GM21576 (cell line): ENCODE data around the gene ENKD1.

Source experiments
- ATAC-seq: cut with Tn5 transposase; IDR thresholded peaks from one replicate; pipeline ENCODE4 v1.9.1; 2021; ENCODE audit warnings: mild to moderate bottlenecking, moderate library complexity; ENCODE audit not compliant: unreplicated experiment

Gene ENKD1

DNA sequence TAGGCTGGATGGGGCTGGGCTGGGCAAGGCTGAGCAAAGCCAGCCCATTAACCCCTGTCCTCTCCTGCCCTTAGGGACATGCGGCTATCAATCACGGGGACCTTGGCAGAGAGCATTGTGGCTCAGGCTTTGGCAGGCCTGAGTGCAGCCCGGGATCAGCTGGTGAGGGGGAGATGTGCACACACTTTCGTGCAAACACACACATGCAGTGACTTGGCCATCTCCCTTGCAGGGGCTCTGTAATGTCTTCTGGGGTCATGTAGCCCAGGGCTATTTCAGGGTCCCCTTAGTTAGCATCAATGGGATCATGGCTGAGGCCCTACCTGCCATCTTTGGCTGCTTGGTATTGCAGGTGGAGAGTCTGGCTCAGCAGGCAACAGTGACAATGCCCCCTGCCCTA, 14.7 kb downstream of the ENKD1 start:
- no peak for ATAC-seq

DNA sequence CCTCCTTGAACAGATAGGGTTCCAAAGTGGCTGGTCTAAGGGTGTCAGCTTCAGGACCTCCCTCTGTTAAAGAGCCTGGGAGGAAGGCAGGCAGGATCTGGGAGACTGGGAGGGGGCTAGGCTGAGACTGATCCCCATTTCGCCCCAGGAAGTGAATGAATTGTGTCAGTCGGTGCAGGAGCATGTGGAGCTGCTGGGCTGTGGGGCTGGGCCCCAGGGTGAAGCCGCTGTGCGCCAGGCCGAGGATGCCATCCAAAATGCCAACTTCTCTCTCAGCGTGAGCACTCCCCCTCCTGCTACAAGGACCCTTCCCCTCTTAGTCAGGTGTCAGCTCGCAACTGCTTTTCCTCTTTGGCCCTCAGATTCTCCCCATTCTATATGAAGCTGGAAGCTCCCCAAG, 15.5 kb downstream of the ENKD1 start:
- ATAC-seq = no peak

- no peak for ATAC-seq
Measured at GRCh38 chr16:67650023-67650422, 16.5 kb downstream of the ENKD1 start.

DNA sequence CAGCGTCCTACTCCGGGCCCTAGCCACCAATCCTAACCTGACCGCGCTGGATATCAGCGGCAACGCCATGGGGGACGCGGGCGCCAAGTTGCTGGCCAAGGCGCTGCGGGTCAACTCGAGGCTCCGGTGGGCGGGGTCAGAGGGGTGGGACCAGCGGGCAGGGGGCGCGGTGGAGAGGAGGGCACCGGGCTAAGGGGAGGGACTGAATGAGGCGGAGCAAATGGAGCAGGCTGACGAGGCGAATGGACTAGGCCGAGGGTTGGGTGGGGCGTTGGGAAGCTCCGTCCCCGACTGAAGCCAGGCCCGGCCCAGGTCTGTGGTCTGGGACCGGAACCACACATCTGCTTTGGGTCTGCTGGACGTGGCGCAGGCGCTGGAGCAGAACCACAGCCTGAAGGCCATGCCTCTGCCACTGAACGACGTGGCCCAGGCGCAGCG, 17.0 kb downstream of the ENKD1 start:
- ATAC-seq = no peak

DNA sequence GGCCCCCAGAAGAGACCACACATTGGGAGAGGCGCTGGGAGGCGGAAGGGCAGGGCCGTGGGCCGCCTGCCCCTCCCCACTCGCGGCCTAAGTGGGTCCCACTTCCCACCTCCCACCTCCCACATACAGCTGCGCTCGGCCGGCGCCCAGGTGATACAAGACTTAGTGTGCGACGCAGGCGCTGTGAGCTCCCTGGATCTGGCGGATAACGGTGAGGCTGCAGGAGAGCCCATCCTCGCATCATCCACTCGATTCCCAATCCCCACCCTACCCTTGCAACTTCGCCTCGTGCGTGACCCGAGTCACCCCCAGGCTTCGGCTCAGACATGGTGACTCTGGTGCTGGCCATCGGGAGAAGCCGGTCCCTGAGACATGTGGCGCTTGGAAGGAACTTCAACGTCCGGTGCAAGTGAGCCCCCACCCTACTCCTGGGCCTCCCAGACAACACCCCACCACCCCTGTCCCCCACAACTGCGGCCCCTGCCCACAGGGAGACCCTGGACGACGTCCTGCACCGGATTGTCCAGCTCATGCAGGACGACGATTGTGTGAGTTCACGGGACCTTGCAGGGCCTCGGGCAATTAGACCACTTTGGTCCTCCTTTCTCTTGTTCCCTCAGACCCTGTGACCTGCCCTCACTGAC, 17.7 kb downstream of the ENKD1 start:
- no peak for ATAC-seq

DNA sequence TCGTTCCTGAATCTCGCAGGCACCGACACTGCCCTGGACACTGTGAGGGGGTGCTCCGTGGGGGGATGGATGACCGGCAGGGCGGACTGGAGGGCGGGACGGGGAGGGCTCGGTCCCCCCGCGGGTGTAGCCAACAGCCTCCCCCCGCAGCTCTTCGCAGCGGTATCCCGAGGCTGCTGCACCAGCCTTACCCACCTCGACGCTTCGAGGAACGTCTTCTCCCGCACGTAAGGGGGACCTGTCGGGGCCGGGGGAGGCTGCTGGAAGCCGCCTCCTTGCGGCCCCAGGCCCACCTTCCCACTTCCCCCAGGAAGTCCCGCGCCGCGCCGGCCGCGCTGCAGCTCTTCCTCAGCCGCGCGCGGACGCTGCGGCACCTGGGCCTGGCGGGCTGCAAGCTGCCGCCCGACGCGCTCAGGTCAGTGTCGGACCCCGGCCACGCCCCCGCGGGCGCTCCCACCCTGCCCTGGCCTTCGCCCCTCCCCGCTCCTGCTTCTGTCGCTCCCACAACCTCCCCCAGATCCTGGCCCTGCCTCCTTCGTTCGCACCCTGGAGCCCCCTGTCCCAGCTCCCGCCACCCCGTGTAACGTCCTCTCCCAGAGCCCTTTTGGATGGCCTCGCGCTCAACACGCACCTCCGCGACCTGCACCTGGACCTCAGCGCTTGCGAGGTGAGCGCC, 18.3 kb downstream of the ENKD1 start:
- ATAC-seq = no peak

DNA sequence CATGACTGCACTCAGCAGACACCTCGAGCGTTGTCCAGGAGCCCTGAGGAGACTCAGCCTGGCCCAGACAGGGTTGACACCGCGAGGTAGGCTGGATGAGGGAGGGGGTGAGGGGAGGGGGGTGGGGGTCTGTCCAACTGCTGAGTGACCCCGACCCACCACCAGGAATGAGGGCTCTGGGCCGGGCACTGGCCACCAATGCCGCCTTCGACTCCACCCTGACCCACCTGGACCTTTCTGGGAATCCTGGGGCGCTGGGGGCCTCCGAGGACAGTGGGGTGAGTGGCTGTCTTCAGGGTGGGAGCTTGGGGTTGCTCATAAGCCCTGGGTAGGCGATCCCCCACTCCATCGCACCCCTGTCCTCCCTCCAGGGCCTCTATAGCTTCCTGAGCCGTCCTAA, 18.9 kb downstream of the ENKD1 start:
- no peak for ATAC-seq

DNA sequence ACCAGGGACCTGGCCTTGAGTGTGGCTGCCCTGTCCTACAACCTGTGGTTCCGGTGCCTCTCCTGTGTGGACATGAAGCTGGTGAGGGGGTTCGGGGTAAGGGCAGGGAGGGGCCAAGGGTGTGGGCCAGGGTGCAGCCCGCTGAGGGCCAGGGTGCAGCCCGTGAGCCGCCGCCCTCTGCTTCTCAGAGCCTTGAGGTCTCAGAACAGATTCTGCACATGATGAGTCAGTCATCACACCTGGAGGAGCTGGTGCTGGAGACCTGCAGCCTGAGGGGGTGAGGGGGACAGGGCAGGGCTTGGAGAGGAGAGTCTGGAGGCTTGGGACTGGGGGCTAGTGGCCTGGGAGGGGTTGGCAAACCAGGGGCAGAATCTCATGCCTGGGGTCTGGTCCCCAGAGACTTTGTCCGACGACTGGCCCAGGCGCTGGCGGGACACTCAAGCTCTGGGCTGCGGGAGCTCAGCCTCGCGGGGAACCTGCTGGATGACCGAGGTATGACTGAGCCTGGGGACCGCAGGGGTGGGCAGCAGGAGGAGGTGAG, 19.4 kb downstream of the ENKD1 start:
- ATAC-seq = no peak

DNA sequence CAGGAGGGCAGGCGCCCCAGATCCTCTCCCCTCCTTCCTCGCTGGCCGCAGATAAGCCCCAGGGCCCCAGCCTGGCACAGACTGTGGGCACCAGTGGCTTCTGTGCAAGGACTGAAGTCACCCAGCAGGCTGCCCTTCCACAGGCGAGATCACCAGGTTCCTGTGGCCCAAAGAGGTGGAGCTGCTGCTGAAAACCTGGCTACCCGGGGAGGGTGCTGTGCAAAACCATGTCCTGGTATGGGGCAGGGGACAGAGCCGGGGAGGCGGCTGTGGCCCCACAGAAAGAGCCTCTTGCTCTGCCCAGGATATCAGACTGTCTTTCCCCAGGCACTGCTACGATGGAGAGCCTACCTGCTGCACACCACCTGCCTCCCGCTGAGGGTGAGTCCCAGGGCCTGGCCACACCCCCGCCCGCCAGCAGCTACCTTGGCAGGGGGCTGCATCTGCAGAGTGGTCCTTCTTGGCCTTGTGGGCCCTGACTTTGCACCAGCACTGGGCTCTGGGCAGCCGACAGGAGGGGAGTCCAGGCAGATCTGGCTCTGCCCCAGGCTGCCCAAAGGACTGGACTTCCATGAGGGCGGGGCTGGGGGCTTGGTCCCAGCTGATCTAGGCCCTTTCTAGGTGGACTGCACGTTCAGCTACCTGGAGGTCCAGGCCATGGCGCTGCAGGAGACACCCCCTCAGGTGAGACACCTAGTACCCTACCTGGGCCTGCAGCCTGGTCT, 21.0 kb downstream of the ENKD1 start:
- no peak for ATAC-seq

DNA sequence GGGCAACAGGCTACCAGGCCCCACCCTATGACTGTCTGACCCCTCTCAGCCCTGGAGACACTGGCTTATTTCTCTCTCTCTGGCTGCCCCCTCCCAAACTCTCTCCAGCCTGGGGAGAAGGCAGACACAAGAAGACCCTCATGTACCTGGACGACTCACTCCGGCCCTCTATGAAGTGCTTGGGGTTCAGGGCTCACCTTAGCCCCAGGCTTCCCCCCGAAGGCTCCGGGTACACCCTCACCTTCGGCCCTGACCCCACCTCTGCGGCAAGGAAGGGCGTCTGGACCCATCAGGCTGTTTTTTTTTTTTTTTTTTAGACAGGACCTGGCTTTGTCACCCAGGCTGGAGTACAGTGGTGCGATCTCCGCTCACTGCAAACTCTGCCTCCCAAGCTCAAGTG, 22.5 kb downstream of the ENKD1 start:
- ATAC-seq = no peak

GRCh38 chr16:67641779-67642708, 24.5 kb downstream of the ENKD1 start:
- ATAC-seq = no peak

GRCh38 chr16:67637625-67638024, 28.9 kb downstream of the ENKD1 start:
- no peak for ATAC-seq

GRCh38 chr16:67636713-67637112, 29.8 kb downstream of the ENKD1 start:
- no peak for ATAC-seq

DNA sequence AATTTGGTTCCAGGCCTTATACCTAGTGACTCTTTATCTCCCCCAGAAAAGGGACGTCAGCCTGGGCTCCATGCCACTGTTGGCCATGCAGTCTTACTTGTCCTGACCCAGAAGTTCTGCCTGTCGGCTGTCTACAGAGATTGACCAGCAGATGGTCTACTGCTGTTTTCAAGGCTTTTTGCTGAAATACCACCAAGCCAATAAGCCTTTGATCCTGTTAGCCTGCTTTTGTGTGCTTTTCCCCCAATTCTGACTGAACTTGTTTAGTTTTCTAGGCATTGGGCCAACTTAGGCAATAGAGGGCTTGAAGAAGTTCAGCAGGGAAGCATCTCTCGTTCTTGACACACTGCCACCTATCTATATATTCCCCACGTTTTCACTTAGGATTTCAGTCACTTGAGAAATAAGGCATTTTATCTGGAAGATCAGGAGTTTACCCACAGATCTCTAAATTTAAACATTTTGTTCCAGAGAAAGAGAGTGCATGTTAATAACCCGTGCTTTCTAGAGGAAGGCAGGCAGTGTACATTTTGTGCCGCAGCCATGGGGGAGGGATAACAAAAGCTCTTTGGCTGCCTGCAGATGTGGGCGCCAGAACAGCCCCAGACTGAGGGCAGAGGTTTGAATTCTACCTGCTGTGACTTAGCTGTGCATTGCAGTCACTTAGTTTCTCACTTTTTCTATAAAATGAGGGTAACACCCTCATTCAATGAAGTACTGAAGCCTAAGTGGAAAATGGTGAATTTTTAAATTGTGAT, 34.0 kb downstream of the ENKD1 start:
- ATAC-seq = no peak

DNA sequence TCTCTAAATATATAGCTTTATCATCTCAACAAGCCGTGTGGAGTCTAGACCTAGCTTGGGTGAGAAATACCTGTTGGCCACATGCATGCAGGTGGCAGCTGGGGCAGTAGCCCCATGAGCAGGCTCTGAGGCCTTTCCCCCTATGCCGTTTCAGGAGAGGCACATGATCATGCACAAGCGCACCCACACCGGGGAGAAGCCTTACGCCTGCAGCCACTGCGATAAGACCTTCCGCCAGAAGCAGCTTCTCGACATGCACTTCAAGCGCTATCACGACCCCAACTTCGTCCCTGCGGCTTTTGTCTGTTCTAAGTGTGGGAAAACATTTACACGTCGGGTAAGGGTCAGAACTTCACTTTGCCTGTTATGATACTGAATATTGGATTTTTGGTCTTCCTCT, 38.3 kb downstream of the ENKD1 start:
- ATAC-seq = no peak

DNA sequence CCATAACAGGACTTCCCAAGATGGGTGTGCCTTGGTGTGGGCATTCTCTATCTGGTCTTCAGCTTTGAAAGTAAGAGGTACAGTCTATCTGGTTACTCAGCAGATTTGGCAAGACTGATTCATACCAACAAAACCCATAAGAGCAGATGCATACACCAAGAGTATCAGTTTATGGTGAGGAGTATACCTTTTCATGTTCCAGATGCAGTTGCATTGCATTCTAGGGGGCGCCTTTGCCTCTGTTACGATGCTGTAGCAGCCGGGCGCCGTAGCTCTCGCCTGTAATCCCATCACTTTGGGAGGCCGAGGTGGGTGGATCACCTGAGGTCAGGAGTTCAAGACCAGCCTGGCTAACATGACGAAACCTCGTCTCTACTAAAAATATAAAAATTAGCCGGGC, 52.7 kb downstream of the ENKD1 start:
- no peak for ATAC-seq
